Astrocyte of the spinal cord (primary cell): ENCODE results near the gene LPAR5.

Source experiments
- DNase-seq: peaks from one replicate; pipeline ENCODE4 v3.0.0; 2011; ENCODE audit warnings: low read depth, low spot score
- H3K4me3 ChIP-seq: 2 replicates; pipeline ENCODE4 v1.5.1; 2011; ENCODE audit warnings: low read depth, mild to moderate bottlenecking, low read length, moderate library complexity
- CTCF ChIP-seq: IDR thresholded peaks from 2 replicates; pipeline ENCODE4 v1.5.1; 2012; ENCODE audit warnings: low read depth, mild to moderate bottlenecking, low read length, inconsistent platforms
- in situ Hi-C: cut with HindIII; loops from 2 replicates; pipeline ENCODE4 v1.10.0; 2017; ENCODE audit warnings: low sequenced_read_pairs

Gene LPAR5

GRCh38 chr12:6608592-6609281 is 27.0 kb downstream of the LPAR5 start:
- in situ Hi-C loops = no loop called here
- no peak for TF ChIP-seq CTCF
- no peak overlapping the region for H3K4me3 ChIP-seq
- DNase-seq = peak; percentile 6

- no peak overlapping the region for H3K4me3 ChIP-seq
- in situ Hi-C loops = no loop called here
- DNase-seq = peak; percentile 41
- no peak for TF ChIP-seq CTCF
Observed at GRCh38 chr12:6607751-6608591, 27.8 kb downstream of the LPAR5 start.

GRCh38 chr12:6606331-6607131 is 29.2 kb downstream of the LPAR5 start:
- peak; percentile 9 for DNase-seq
- in situ Hi-C loops = no loop called here
- peak overlapping the region; percentile 83 for H3K4me3 ChIP-seq
- no peak for TF ChIP-seq CTCF

- TF ChIP-seq CTCF = no peak
- DNase-seq = peak; percentile 22
- H3K4me3 ChIP-seq = peak overlapping the region; percentile 83
Observed at GRCh38 chr12:6605421-6606330, 30.1 kb downstream of the LPAR5 start.

GRCh38 chr12:6604259-6605029 is 31.3 kb downstream of the LPAR5 start:
- in situ Hi-C loops = no loop called here
- peak overlapping the region; percentile 83 for H3K4me3 ChIP-seq

More at GRCh38 chr12:6605421-6606330, 30.1 kb downstream of the LPAR5 start:
- in situ Hi-C loops = no loop called here

More at GRCh38 chr12:6604259-6605029, 31.3 kb downstream of the LPAR5 start:
- no peak for TF ChIP-seq CTCF
- no peak for DNase-seq
